ENCODE measurements around the gene NGB. TPM values are rescaled to one million over a fixed set of nuclear protein-coding genes. Genes with fewer than 3 reads are reported as not detected.
A peak's percentile ranks its signal among the peaks of the same experiment; 100 is the strongest.
"Not testable (repeated sequence)": the region's sequence is repeated elsewhere in the genome, so short reads cannot be mapped to it uniquely, and the experiment has no call there.

The NGB gene
- total RNA-seq, result not detected
- long read RNA-seq, result 0 reads

GRCh38 chr14:77271113-77271710, at the start of gene NGB:
NGB (minus strand) TSS chr14:77271206; CDS start chr14:77270937, 269 bp downstream.
- no peak for TF ChIP-seq CTCF (IDR thresholded peaks at IDR 0.05)
- ATAC-seq, result no peak
- intact Hi-C loops (cut with DNase I), result no loop called here
- Histone ChIP-seq H3K27me3 (peaks cover 31% of the 10 kb centered on the region), H3K4me3 (no peak within 1 kb of the TSS), H3K9me3 (no peaks in the 10 kb centered on the region), H3K27ac (no peak within 1 kb of the TSS), H3K36me3 (no peaks in the 10 kb centered on the region), H3K4me1 (no peaks in the 10 kb centered on the region)
- no peak for DNase-seq

DNA sequence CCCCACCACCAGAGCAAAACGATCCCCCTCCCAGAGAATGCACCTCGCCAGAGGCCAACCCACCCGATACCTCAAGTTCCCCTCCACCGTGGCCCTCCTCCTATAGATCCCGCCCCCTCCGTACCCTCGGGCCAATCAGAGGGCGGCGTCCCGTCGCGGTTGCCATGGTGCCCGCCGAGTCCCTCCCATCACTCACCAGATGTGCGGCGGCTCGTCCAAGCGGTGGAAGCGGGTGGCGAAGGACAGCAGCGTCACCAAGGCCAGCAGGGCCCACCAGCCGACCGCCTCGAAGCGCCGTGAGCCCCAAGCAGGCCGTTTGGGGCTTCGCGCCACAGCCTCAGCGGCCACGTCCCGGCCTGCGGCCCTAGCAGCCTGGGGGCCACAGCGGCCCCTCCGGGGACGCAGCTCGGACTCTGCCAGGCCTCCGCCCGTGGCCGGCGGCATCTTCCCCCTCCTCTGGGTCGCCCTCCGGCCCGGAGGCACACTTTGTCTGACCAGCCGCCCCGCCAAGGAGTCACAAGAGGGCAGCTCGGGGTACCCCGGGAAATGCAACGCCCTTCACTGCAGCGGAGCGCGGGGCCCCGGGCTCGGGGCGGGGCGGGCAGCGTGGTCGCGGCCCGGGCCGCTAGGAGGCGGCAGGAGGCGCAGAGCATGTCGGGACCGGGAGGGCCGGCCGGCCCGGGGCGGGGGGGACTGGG, 49.4 kb upstream of the NGB start, which contains the start of gene POMT2:
TSS of gene POMT2 (minus strand) at position 646 of the 698 bp plus-strand sequence. CDS start at position 444, 202 bp downstream.
- intact Hi-C loops (cut with DNase I), result no loop called here
- peak; percentile 87 for ATAC-seq

GRCh38 chr14:77319422-77319821, 48.4 kb upstream of the NGB start:
- intact Hi-C loops (cut with DNase I), result no loop called here
- Histone ChIP-seq H3K9me3 (no peaks in the 10 kb centered on the region), H3K36me3 (no peaks in the 10 kb centered on the region), H3K27me3 (no peaks in the 10 kb centered on the region), H3K4me1 (peaks cover 15% of the 10 kb centered on the region), H3K27ac (peak overlapping the region; percentile 99), H3K4me3 (peak overlapping the region; percentile 100)
- ATAC-seq (no peak), DNase-seq (no peak)
- TF ChIP-seq CTCF (IDR thresholded peaks at IDR 0.05), result no peak

More for the DNA sequence above, 49.4 kb upstream of the NGB start, which contains the start of gene POMT2:
- Histone ChIP-seq H3K4me3 (peak within 1 kb of the TSS; percentile 100), H3K9me3 (no peaks in the 10 kb centered on the region), H3K36me3 (no peaks in the 10 kb centered on the region), H3K27ac (peak within 1 kb of the TSS; percentile 99), H3K4me1 (peaks cover 15% of the 10 kb centered on the region), H3K27me3 (no peaks in the 10 kb centered on the region)
- DNase-seq, result peak; percentile 97
- peak; percentile 35 for TF ChIP-seq CTCF (IDR thresholded peaks at IDR 0.05)

GRCh38 chr14:77318756-77319155, 47.8 kb upstream of the NGB start:
- H3K36me3 ChIP-seq; ATAC-seq; H3K27ac ChIP-seq; H3K27me3 ChIP-seq; H3K4me3 ChIP-seq; DNase-seq; H3K9me3 ChIP-seq; intact Hi-C loops (cut with DNase I): not testable (repeated sequence)
- H3K4me1 ChIP-seq, result peaks cover 16% of the 10 kb centered on the region

DNA sequence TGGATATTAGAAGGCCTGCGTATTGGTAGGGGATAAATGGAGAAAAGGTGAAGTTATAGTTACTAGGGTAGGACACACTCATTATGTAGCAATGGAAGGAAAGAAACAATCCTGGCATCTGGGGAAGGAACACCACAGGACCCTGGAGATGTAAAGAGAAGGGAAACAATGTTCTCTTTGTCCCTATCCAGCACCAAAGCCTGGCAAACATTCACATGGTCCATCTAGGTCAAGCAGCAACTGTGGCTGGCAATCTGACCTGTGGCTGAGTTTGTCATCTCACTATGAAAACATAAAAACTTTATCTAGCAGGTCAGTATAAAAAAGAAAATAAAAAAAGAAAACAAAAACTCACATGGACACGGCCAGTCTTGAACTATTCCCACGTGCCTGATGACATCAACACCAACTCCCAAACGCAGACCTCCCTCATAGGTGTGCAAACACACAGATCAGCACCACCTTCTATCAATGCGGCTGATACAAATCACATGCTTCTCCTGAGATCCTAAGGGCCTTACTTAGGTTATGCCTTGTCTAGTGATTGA, 47.1 kb upstream of the NGB start:
- intact Hi-C loops (cut with DNase I), result no loop called here
- TF ChIP-seq CTCF (IDR thresholded peaks at IDR 0.05), result no peak
- H3K27ac ChIP-seq, result no peak overlapping the region
- H3K27me3 ChIP-seq, result no peaks in the 10 kb centered on the region
- DNase-seq, result no peak
- ATAC-seq, result no peak
- H3K4me3 ChIP-seq, result no peak overlapping the region
- H3K36me3 ChIP-seq, result no peaks in the 10 kb centered on the region
- H3K9me3 ChIP-seq, result no peaks in the 10 kb centered on the region
- peaks cover 20% of the 10 kb centered on the region for H3K4me1 ChIP-seq

DNA sequence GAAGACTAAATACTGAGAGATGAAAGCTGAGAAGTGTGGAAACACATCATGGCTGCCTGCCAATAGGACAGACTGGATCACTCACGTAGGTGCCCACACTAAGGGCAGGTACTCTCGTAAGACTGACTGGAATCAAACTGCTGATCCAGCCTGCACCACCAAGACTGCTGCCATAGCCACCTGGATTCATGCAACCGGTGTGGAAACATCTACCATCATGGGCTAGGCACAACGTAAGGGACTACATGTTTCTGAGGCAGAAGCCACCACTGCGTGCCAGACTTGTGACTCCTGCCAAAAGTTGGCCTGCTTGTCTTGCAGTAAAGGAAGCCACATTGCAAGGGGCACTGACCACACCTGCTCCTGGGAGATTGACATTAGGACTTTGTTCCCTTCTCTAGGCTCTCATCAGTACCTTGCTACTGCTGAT, 45.9 kb upstream of the NGB start:
- no peak for TF ChIP-seq CTCF (IDR thresholded peaks at IDR 0.05)
- H3K27me3 ChIP-seq, result no peaks in the 10 kb centered on the region
- DNase-seq, result no peak
- intact Hi-C loops (cut with DNase I), result no loop called here
- H3K36me3 ChIP-seq, result no peaks in the 10 kb centered on the region
- no peak overlapping the region for H3K4me3 ChIP-seq
- H3K4me1 ChIP-seq, result peaks cover 14% of the 10 kb centered on the region
- no peak for ATAC-seq
- H3K27ac ChIP-seq, result no peak overlapping the region
- H3K9me3 ChIP-seq, result no peaks in the 10 kb centered on the region
